Gastroesophageal sphincter (tissue), 3 donors: ENCODE results near the gene TMED3.

Source experiments
- POLR2A ChIP-seq, 2 donors: fragments of 450-650 bp; IDR thresholded peaks; one replicate each; pipeline ENCODE4 v1.6.1; 2017; ENCODE audit warnings: antibody characterized with exemption in 2 of 2, mild to moderate bottlenecking in 2 of 2, moderate library complexity in 1 of 2
- TF ChIP-seq, protein P1 (sequence below), 4 experiments: fragments of 200-600 bp in 2 of 4; fragments of 450-650 bp in 2 of 4; sonication (generic) in 1 of 4; IDR thresholded peaks; one replicate each; pipeline ENCODE4 v1.5.1; 2017 to 2019; ENCODE audit warnings: antibody characterized with exemption in 4 of 4, mild to moderate bottlenecking in 2 of 4, moderate library complexity in 2 of 4

DNA sequence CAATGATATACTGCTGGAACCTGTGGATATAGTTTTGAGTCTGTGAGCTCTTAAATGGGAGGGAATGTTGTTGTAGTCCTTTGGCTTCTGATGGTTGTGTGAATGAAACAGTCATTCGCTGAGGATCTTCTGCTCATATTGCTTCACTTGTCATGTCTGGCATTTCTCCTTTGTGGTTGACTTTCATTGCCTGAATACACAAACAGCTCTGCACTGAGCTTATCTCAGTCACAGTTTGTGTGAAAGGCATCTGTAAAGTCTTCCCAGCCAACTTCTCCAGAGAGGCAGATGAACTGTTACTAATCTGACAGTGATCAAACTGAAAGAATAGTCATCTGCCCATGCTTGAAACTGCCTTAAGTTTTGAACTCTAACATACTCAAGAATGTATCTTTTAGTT is 59.8 kb downstream of the TMED3 start:
- TF ChIP-seq, protein P1, sequence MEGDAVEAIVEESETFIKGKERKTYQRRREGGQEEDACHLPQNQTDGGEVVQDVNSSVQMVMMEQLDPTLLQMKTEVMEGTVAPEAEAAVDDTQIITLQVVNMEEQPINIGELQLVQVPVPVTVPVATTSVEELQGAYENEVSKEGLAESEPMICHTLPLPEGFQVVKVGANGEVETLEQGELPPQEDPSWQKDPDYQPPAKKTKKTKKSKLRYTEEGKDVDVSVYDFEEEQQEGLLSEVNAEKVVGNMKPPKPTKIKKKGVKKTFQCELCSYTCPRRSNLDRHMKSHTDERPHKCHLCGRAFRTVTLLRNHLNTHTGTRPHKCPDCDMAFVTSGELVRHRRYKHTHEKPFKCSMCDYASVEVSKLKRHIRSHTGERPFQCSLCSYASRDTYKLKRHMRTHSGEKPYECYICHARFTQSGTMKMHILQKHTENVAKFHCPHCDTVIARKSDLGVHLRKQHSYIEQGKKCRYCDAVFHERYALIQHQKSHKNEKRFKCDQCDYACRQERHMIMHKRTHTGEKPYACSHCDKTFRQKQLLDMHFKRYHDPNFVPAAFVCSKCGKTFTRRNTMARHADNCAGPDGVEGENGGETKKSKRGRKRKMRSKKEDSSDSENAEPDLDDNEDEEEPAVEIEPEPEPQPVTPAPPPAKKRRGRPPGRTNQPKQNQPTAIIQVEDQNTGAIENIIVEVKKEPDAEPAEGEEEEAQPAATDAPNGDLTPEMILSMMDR (IDR thresholded peaks at IDR 0.05): no peak
- no peak for TF ChIP-seq POLR2A (IDR thresholded peaks at IDR 0.05)
